Endometrial microvascular endothelial cells (primary cell): ENCODE measurements around the gene CRBN. TPM values are rescaled to one million over a fixed set of nuclear protein-coding genes. Genes with fewer than 3 reads are reported as not detected.

Source experiments
- total RNA-seq: library from RNA; depleted of rRNA; stranded (reverse); fragments of >200 nt; gene quantifications from one replicate; pipeline ENCODE4 v1.2.3, GENCODE V29; 2015; ENCODE audit errors: inconsistent ontology term

CRBN gene
- total RNA-seq, 1 donor from 2014 or later, result 61.8 TPM

Other genes starting within 250 kb of the CRBN start
- not detected for gene IL5RA, start 69.3 kb downstream of the CRBN start, total RNA-seq
- 32.6 TPM for gene TRNT1, start 52.8 kb downstream of the CRBN start, total RNA-seq